ENCODE measurements around the gene SLC25A23.
"Not testable (repeated sequence)": the region's sequence is repeated elsewhere in the genome, so short reads cannot be mapped to it uniquely, and the experiment has no call there.

SLC25A23 gene

DNA sequence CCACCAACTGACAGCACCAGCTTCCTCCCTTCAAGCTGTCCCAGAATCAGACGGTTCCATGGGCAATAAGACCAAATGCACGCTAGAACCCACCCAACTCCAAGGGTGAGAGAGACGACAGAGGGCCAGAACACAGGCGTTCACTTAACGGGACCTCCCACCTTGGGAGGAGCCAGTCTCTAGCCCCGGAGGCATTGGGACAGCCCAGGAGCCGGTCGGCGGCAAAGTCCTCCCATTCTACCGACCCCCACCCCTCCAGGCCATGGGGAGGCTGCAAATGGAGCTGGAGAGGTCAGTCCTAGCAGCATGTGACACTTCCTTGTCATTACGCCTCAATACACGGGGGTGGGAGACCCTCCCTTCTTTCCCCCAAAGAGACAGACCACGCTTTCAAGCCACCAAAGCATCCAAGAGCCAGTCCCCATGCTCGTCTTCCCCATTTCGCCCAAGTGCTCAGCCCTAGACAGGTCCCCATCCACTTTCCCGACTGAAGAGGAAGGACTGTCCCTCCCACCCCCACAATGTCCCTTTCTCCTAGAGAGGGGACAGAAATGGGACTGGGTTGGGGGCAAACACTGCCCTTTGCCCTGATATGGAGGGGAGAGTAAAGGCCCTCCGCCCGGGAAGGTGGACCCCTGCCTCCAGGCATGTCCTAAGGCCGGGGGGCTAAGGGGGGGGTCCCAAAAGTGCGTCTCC is 35.9 kb downstream of the SLC25A23 start:
- peak; percentile 57 for DNase-seq

DNA sequence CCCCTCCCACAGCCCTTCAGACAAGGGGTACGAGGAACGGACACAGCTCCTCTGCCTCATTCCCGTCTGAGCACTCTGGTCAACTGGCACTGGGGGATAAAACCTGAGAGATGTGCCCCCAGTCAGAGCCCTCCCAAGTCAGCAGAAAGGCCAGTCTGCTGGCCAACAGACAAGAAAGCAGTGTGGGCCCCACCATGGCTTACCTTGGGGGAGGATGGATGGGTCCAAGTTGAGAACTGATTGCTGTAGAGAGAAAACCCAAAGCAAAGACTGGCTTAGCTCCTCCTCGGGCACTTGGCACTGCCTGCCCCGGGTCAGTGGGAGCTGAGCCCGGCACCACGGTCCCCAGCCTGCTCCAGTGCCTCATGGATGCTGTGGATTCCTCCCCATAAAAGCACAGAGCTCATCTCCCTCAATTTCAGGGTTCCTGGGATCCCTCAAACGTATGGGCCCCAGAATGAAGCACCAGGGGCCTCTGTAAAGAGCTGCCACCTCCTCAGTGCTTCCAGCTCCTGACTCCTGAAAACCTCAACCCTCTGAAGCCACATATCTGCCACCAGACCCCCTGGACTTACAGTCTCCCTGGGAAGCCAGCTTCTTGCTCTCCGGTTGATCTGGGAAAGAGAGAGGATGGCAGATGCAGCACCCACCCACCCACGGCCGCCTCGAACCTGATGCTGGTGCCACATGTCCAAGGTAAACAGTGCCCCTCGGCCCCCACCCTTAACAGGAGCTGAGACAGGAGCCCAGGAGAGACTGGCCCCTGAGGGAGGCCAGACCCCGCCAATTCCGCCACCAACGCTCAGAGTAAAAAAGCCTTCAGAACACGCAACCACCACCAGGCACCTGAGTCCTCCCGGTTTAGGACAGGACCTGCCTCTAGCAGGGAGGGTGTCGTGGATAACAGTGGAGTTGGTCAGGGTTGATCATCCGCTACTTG is 38.2 kb downstream of the SLC25A23 start:
- no peak for DNase-seq

DNA sequence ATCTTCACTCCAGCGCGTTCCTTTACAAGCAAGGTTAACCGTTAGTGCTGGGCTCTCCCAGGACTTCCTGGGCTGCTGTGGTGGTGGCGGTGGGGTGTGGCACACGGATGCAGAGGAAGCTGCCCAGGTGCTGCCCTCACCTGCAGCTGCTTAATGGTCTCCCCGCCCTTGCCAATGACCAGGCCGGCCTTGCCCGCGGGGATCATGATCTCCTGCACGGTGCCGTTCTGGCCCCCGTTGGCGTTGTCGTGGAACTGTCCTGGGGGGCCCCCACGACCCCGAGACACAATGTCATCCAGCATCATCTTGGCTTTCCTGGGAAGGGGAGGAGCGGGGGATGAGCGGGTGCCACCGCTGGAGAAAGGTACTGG is 41.0 kb downstream of the SLC25A23 start:
- DNase-seq, result no peak

DNA sequence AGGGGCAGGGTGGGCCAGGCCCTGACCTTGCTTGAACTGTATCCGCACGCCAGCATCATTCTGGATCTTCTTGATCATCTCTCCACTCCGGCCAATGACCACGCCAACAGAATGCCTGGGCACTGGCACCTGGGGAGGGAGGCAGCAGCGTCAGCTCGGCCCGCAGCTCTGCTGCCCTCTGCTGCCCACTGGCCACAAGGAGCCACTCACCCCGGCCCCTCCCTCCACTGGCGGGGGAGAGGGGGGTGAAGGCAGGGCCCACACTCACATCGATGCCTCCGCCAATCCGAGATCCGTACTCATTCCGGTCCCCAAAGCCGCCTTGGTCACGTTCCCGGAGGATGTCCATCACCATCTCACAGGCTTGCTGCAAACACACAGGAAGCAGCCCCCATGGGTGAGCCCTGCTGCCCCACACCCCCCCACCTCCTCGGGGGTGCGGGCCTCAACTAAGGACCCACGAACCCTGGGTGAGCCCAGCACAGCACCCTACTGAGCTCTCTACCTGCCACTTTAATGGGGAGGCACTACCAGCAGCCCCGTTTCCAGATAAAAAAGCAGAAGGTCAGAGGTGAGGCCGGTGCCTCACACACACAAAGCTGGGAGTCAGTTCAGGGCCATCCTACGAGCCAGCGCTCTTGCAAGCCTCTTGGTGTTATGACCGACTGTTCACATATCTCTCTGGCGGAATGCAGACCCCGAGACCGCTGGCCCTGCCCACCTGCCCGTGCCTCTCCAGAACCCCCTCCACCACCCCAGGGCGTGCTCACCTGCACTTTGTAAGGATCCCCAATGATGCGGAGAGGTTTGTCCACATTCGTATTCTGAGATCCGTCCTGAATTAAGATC is 41.7 kb downstream of the SLC25A23 start:
- DNase-seq, result no peak

DNA sequence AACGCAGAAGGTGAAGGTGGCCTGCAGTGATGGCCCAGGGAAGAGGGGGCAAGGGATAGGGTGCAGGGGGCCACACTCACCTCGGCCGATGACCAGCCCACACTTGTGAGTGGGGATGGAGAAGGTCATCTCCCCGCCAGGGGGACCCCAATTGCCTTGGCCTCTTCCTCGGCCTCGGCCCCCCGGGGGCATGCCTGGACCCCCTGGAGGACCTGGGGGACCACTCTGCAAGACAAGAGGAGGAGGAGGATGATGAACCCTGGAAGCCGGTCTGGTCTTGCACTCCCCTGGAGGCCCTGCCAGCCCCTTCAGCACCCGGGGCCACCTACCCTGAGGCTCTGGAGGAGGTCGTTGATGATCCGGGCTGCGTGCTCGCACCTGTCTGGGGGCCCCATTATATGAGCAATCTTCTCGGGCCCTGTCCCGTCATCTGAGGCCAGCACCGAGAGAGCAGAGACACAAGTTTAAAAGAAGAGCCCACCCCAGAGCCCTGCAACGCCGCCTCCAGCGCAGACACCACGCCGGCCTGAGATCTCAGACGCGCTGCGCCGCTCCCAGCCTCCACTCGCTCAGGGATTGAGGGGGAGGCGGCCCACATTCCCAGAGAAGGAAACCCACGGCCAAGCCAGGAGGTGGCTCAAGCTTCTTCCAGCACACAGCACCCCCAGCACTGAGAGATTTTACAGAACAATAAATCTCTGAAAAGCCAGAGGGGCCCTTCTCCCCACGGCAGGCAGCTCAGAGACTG is 42.8 kb downstream of the SLC25A23 start:
- DNase-seq, result no peak

DNA sequence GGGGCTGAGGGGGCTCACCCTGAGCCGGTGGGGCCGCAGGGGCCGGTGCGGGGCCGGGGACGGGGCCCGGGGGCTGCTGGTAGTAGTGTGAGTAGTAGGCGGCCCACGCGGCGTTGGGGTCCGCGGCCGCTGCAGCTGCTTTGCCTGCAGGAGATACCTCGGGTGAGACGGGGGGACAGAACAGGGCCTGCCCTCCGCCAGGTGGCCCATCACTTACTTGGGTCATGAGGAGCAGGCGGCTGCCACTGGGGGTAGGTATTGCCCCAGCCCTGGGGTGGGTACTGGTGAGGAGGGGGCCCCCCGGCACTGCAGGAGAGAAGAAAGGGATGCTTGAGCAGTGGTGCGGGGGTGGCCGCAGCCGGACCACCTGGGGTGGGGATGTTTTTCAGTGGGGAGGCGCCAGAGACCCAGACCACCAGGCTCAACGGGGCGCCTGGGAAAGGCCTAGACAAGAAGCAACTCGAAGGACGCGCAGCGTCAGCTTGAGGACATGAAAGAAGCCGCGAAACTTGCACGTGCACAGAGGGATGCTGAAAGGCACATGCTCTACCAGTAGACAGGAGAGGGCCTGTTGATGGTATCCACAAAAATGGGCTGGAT is 43.9 kb downstream of the SLC25A23 start:
- DNase-seq, result no peak

DNA sequence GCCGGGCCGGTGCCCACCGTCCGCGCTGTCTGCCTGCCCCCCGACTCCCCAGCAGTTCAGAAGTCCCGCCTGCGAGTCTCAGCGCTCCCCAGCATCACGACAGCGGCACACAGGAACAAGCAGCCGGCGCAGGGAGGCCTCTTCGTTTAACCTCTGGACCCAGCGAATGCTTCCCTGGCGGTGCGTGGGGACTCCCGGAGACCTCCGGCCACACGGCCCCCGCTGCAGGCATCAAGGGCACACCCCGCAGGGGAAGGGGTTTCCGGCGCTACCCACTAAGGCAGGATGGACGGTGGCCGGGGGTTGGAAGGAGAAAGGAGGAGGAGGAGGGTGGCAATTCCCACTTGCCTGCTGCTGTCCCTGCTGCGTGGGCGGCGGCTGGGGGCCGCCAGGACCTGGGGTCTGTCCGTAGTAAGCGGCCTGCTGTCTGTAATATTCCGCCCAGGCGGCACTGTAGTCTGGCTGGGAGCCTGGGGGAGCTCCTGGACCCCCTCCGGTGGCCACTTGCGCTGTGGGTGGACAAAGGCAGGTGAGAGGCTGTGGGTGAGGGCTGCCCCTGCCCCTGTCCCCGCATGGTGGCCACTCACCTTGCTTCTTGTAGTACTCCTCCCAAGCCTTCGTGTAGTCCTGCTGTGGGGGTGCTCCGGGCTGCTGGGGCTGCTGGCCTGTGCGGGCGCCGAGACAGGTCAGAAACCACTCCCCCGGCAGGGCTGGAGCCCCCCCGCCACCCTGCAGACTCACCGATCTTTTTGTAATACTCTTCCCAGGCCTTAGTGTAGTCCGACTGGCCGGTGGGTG is 44.6 kb downstream of the SLC25A23 start:
- no peak for DNase-seq

DNA sequence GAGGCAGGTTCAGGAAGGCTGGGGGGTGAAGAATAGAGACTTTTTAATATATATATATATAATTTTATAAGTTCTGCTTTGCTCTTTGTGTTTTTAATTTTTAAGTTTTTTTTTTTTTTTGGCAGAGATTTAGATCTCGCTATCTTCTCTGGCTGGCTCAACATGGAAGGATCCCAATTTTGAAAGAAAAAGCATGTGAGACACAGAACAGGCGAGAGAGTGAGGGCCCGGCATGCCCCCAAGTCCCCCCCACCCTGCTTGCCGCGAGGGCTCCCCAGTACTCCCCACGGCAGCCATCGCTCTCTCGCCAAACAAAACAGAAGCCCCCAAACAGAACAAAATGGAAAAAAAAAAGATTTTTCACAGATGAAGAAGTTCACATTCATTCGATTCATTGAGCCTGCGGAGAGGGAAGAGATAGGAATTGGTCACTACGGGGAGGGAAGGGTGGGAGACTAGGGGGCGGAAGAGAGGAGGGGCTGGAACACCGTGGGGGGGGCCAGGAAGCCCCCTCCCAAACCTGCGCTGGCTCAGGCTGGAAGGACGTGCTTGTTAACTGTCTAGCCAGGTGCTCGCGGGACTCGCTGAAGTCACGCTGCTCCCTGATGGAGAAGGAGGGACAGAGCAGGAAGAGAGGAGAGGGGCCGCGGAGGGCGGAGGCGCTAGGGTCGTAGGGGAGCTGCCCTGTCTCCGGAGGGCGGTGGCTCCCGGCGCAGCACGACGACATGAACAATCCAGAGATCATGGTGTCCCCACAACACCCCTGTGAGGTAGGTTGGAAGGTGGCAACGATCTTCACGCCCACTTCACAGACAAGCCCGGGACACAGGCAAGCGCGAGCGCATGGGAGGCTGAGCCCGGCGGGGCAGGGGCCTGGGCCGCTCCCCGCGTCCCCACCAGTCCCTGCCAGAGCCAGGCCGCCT is 45.6 kb downstream of the SLC25A23 start:
- no peak for DNase-seq

DNA sequence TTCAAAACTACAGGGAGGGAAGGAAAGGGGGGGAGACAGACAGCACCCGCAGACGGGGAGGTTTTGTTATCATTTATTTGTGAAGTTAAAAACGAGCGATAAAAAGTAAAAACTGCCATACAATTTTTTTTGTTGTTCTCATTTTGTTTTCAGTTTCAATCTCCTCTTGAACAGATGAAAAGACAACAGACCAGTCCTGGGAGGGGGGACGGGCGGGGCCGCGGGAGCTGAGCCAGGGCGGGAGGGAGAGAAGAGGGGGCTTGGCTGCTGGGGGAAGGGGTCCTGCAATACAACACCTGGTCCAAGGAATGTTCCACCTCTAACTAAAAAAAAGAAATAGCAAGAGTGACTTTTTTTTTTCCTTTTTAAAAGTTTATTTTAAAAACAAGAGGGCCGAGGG is 46.3 kb downstream of the SLC25A23 start:
- DNase-seq, result no peak

DNA sequence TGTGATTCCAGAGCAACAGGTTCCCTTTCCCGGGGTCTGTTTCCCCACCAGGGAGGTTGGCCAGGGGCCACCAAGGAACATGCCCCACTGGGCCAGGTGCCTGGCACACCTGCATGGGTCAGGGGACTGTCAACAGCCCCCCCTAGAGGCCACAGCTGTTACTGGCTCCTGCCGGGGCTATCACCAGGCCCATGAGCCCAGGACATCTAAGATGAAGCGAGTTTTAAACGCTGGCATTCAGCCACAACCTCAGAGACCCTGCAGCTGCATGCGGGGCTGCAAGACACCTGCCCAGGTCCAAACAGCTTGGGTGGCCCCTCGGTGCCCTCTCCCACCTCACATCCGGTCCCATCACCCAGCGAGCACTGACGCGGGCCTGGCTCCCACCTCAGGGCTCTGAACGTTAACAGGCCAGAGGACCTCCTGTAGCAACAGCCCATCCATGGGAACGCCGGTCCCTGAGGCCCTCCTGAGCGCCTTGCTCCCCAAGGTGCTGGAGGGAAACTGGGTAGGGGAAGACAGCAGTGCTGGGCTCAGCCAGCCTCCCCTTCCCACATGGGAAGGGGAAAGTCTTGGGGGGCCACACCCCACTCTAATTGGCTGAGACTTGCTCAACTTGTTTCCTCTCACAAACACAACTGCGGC is 47.0 kb downstream of the SLC25A23 start:
- DNase-seq, result peak; percentile 65

DNA sequence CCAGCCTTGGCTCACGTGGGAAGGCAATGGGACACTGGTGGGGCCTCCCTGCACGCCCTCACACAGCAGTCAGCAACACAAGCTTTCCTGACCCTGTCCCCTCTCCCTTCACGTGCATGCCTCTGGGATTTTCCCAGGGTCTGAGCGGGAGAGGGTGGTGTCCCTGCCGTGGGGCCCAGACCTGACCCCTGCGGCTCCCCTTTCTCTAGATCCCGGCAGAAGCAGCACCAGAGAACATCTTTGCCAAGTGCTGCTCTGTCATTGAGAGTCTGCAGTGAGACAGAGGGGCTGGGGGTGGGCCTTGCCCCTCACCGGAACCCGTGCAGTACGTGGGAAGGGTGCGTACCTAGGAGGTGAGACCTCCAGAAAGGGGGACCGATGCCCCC is 47.5 kb downstream of the SLC25A23 start:
- DNase-seq, result no peak

DNA sequence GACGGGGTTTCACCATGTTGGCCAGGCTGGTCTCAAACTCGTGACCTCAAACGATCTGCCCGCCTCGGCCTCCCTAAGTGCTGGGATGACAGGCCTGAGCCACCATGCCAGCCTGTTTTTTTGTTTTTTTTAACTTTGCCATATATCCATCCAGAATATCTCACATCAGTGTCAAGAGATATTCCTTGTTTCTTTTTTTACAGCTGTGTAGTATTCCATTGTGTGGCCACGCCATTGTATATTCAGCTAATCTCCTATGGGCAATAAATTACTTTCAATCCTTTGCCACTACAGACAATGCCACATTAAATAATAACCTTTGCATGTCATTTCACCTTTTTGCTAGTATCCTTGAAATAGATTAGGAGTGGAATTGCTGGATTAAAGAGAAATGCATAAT is 50.2 kb downstream of the SLC25A23 start:
- no peak for DNase-seq

DNA sequence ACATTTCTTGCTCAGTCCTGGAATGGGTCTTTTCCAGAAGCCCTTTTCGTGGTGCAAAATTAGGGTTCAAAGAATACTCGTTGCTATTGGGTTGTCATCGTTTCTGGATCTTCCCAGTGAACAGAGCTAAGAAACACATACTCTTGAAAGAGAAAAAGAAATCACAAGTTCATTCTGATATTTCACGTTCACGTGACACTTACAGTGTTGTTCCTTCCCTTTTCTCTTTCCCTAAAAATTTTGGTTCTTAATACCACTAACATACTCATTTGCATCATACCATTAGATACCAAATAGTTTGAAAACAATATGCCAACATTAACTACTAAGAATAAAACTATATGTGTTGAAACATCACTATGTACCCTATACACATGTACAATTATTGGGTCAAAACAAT is 53.2 kb downstream of the SLC25A23 start:
- no peak for DNase-seq

DNA sequence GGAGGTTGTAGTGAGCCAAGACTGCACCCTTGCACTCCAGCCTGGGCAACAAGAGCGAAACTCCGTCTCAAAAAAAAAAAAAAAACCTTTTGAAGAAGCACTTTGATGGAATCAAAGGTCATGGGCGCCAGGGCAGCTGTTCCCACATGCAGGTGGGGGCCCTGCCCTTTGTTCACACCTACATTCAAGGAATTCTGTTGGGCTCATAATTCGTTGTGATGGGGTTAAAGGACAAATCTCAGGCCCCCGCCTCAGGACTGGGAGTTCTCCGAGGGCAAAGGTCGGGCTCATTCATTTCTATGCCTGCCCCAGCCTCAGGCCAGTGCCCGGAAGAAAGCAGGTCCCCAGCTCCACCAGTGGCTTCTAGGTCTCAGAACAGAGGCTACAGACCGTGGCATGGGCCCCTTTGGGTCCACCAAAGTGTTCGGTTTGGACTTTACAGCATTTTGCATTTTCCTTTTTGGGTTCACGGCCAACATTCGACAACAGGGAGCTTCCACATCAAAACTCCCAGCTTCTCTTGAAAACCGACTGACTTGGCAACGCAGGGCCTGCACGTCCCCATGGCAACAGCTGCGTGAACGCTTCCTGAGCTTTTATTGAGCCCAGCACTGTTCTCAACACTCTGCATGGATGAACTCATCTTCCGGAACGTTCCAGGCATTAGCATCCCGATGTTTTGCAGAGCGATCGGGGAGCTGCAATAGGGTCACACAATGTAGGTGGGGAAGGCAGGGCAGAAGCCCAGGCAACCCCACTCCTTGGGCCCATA is 56.6 kb downstream of the SLC25A23 start:
- DNase-seq, result no peak

DNA sequence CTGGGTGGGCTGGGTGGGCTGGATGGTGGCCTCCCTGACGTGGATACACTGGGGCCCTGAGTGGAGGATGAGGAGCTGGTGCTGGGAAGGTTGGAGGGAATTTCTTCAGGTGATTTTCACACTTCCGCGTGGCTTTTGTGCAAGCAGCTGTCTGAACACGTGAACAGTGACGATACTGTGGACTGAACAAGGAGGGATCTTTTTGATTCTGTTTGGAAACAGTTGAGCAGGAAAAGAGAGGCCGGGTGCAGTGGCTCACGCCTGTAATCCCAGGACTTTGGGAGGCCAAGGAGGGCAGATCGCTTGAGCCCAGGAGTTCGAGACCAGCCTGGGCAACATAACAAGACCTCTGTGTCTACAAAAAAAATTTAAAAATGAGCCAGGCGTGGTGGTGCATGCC is 57.5 kb downstream of the SLC25A23 start:
- DNase-seq, result no peak

DNA sequence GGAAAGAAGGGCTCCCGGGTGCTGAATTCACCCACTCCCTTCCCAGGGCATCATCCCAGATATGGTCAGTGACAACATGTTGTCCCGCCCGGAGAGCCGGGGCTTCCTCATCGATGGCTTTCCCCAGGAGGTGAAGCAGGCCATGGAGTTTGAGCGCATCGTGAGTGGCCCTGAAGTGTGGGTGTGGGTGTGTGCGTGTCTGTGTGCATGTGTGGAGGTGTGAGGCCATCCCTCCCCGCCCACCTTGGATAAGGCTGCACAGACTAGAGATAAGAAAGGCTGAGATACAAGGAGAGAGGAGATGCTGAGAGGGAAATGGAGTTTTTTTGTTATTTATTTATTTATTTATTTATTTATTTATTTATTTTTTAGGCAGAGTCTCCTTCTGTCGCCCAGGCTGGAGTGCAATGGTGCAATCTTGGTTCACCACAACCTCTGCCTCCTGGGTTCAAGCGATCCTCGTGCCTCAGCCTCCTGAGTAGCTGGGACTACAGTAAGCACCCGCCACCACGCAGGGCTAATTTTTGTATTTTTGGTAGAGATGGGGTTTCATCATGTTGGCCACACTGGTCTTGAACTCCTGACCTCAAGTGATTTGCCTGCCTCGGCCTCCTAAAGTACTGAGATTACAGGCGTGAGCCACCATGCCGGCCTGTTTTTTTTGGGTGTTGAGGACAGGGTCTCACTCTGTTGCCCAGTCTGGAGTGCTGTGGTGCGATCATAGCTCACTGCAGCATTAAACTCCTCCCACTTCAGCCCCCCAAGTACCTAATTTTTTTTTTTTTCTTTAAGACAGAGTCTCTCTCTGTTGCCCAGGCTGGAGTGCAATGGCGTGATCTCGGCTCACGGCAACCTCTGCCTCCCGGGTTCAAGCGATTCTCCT is 59.3 kb downstream of the SLC25A23 start:
- not testable (repeated sequence) for DNase-seq

DNA sequence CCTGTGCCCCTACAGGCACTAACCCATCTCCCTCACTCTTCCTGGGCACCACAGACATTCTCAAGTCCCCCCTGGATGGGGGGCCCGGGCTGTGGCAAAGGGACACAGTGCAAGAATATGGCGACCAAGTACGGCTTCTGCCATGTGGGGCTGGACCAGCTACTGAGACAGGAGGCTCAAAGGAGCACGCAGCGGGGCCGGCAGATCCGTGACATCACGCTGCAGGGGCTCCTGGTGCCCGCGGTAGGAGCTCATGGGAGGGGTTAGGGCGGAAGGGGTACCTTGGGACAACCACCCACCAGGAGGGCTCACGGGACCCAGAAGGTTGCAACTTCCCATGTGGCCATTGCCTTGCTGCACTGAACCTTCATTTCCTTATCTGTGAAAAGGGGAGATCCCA is 63.3 kb downstream of the SLC25A23 start:
- DNase-seq, result no peak

DNA sequence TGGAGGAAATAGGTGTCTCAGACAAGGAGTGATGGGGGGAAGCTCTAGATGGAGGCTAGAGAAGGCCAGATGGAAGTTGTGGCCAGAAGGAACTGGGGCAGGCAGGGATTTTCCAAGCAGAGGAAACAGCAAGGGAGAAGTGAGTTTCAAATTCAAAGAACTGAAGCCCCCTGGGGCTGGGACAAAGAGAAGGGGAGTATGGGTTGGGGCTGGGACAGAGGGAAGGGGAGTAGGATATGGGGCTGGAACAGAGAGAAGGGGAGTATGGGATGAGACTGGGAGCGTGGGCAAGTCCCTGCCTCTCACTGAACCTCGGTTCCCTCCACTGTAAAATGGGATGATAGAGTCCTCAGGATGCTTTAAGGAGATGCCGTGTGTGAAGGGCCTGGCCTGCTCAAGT is 64.8 kb downstream of the SLC25A23 start:
- DNase-seq, result no peak

All from RPMI8226 (cell line).